Stimulated activated CD4-positive, alpha-beta T cell treated with anti-CD3 and anti-CD28 coated beads, Interleukin-15, amount 100 ng/mL, for 48 hours (primary cell): ENCODE results near the gene ISG15.
"Not testable (repeated sequence)": the region's sequence is repeated elsewhere in the genome, so short reads cannot be mapped to it uniquely, and the experiment has no call there.

Experiments
- DNase-seq, 2 donors: peaks; one replicate each; pipeline ENCODE4 v3.0.0-alpha.2; 2020; ENCODE audit warnings: low read depth in 2 of 2

ISG15 gene

DNA sequence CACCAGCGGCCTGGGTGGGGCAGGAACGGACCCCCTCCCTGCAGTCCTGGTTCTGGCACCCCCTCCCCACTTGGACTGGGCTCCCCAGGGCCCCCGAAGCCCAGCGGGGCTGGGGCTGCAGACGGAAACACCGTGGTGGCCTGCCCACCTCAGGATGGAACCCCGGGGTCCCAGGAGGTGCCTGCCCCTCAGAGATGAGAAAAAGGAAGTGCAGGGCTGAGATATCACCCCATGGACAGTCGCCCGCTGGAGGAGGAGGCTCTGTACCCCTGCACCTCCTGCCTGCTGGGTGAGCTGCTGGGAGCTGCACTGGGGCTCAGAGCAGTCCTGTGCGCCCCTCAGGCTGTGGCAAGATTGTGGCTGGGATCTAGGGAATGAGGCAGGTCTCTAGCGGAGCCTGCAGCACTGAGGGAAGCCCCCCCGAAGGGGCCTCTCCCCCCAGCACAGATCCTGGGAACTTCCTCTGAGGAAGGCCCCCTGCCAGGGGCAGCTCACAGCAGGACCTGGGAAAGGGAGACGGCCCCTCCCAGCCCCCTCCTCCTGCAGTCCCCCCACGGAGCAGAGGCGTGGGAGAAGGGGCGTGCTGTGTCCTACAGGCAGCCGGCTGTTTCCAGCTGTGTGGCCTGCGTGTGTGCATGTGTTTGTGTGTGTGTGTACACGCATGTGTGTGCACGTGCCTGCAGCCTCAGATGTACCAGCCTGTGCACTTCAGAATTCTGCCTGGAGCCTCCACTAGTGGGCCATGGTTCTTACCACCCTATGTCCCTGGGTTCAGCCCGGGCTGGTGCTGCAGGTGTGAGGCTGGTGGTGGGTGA is 13.5 kb downstream of the ISG15 start:
- DNase-seq, result no peak

DNA sequence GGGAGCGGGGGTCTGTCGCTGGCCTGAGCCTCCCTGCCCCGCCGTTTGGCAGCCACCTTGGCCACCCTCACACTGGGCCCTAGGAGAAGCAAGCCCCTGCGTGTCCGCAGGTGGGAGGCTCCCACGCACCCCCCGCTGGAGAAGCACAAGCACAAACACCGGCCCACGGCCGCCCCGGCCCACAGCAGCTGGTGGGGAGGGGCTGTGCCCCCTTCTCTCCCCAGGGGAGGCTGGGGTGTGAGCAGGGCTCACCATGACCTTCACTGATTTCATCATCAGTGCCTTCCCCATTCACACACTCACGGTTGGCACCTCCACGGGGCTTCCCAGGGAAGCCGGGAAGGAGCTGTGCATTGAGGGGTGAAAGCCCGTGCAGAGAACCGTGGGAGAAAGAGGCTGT is 14.5 kb downstream of the ISG15 start:
- no peak for DNase-seq

DNA sequence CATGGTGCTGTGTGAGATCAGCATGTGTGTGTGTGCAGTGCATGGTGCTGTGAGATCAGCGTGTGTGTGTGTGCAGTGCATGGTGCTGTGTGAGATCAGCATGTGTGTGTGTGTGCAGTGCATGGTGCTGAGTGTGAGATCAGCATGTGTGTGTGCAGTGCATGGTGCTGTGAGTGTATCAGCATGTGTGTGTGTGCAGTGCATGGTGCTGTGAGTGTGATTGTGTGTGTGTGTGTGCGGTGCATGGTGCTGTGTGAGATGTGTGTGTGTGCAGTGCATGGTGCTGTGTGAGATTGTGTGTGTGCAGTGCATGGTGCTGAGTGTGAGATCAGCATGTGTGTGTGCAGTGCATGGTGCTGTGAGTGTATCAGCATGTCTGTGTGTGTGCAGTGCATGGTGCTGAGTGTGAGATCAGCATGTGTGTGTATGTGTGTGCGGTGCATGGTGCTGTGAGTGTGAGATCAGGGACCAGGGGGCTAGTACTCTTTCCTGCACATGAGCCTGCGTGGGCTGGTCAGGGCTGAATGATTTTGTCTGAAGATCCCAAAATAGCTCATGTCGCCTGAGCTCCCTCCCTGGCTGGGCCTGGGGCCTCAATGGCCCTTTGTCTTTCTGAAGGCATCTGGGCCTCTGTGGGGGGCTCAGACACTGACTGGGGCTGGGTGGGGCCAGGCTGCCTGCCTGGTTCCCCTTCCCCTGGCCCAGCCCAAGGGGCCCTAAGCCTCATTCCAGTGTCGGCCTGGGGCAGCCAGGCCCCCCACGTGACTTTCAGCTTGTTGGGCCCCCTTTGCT is 17.8 kb downstream of the ISG15 start:
- not testable (repeated sequence) for DNase-seq

DNA sequence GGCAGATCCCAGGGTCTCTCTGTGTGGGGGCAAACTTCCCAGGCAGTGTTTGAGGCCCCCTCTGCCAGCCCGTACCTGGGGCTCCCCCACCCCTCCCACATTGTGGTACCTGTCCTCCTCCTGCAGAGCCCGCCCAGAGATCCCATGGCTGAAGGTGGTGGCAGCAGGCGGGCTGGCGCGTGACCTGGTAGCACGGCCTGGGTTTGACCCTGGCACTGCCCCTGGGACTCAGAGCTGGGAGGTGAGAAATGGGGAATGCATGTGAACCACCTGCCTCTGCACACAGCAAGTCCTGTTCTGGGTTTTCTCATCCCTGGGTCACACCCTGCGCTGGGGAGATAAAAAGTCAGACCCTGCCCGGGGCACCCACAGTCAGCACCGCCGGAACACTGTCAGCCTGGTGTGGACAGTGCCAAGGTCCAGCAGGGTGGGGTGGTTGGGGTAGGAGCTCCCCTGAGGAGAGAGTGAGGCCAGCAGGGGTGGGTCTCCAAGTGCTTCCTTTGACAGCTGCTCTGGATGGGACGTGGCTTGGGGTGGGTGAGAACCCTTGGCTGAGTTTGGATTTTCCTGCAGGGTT is 18.4 kb downstream of the ISG15 start:
- no peak for DNase-seq

DNA sequence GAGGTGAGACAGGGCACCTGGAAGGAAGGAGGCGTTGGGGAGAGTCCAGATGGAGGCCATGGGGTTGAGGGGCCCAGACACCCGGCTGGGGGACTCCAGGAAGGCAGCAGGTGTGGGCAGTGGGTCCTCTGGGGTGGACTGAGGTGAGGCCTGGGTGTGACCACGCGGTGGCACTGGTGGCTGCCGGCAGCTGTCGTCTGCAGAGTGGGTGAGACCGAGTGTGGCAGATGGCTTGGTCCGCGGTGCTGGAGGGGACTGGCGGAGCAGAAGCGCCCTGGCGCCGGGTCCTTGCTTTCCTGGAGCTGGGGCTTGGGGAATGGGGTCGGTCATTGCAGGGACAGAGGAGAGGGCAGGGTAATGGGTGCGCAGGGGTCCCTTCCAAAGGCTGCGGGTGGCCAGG is 19.1 kb downstream of the ISG15 start:
- no peak for DNase-seq

DNA sequence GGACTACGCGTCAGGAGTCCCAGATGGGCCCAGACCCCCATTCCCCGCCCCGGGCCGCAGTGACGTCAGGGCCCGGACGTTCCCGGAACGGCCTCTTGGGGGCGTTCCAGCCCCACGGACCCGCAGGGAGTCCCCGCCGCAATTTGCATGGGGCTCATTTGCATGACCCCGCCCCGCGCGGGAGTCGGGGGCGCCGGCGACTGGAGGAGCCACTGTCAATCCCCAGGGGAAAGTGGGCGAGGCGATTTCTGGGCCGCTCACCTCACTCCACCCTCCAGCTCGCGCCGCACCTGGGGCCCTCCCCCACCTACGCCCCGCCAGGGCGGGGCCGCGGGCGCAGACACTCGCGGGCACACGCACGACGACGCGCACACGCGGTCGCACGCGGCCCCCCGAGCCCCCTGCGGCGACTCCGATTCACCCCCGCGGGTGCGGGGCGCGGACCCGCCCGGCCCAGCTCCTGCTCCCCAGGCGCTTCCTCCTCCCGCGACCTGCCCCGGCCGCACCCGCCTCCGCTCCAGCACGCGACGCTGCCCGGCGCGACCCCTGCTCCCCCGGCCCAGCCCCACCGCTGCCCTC is 19.8 kb downstream of the ISG15 start:
- peak; percentile 87 to 93 for DNase-seq

DNA sequence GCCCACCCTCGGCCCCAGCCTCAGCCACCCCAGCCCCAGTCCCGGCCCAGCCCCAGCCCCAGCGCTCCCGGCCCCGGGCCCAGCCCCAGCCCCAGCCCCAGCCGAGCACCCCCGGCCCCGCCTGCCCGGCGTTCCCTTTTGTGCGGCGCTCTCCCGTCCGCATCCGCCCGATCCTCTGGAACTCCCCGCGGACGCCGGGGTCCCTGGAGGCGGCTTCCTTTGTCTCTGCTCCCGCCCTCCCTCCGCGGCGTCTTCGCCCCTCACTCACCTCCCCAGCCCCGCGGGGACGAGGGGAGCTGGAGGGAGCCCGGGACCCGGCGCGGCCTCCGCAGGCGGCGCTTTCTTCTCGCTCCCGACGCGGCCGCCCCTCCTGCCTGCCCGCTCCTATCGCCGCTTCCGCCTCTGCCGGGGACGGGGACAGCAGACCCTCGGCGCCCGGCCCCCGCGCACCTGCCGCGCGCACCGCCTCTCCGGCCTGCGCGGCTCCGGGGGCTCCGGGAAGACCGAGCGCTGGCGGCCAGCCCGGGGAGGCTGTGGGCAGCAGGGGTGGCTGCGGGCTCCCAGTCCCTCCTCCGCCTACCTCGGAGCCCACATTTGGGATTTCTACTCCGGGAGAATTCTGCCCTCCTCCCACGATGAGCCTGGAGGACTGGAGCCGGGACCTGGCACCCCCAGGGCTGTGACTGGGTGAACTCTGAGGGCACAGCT is 20.6 kb downstream of the ISG15 start:
- no peak for DNase-seq

DNA sequence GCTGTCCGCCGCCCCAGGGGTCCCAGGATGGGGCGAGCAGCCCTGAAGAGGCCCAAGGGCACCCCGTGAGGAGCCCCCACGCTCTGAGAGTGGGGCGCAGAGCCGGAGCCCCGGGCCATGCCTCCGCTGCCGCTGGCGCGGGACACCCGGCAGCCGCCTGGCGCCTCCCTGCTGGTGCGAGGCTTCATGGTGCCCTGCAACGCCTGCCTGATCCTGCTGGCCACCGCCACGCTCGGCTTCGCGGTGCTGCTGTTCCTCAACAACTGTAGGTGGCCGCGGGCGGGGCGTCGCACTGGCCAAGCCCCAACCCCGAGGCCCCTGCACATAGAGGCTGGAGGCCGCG is 21.1 kb downstream of the ISG15 start:
- DNase-seq, result no peak

DNA sequence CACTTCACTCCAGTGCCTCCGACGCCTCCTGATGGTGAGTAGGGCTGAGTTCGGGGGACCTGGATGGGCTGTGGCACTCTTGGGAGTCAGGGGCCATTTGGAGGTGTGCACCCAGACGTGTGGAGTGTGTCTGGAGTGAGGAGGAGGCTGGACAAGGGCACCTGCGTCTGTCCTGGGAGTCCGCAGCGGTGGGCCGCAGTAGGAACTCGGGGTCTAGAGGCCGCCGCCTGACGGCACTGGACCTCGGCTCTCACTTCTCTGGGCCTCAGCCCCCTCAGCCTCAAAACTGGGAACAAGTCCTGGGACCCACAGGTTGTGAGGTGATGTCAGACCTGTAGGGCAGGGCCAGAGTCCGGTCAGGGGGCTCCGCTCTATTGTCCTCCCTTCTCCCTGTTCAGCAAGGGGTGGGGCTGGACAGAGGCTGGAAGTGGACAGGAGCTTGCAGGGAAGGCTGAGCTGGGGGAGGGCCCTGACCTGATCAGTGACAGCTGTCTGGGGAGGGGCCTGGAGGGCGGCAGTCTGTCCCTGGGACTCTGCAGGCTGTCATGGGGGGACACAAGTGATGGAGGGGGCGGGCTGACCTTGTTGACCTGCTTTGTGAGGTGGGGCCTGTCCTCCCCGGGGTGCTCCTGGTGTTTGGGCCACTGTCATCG is 22.1 kb downstream of the ISG15 start:
- no peak for DNase-seq

DNA sequence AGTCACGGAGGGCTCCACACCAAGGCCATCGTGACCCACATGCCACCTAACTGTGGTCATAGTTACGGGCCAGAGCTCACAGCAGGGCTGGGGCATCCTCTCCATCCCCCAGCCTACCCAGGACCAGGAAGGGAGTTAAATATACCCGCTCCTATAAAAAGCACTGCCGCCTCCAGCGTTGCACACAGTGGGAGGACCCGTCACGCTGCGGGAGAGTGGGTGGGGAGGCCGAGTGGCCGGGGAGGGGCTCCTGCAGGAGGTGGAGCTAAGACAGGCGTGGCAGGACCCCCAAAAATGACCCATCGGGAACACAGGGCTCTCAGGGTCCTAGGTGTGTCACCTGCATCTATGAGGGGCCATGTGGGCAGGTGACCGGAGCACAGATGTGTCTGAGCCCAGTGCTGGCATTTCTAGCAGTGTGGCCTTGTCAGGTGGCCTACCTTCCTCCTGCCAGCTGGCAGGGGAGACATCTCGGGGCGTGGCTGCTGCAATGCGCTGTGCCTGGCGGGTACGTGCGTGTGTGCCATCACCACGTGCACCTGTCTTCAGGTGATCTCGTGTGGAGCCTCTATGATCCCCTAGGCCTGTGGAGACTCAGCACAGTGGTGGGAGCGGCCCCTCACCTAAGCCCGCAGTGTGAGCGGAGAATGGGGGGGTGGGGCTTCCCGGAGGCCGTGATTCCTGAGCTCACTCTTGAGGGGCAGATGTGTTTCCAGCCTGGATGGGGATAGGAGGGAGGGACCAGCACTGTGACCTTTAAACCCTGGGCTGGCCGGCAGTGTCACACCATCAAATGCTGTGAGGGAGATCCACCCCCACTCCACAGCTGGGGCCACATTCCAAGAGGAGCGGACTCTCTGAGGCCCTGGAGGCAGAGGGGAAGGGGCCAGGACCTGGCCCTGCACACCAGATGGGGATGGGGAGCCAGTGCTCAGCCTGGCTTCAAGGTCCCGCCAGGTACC is 24.4 kb downstream of the ISG15 start:
- no peak for DNase-seq

DNA sequence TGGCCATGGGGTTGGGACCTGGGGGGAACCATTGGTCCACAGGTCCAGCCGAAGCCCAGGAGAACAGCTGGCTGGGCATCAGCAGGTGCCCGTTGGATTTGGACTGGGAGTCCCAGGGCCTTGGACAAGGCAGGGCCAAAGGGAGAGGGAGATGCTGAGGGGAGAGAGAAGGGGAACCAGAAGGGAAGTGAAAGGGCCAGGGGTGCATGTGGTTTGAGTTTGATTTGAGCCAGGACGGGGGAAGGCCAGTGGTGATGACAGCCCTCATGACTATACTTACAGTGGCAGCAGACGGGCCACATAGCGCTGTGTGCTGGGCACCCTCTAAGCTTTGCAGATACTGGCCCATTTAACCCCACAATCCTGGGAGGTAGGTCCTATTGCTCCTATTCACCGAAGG is 25.4 kb downstream of the ISG15 start:
- DNase-seq, result no peak

DNA sequence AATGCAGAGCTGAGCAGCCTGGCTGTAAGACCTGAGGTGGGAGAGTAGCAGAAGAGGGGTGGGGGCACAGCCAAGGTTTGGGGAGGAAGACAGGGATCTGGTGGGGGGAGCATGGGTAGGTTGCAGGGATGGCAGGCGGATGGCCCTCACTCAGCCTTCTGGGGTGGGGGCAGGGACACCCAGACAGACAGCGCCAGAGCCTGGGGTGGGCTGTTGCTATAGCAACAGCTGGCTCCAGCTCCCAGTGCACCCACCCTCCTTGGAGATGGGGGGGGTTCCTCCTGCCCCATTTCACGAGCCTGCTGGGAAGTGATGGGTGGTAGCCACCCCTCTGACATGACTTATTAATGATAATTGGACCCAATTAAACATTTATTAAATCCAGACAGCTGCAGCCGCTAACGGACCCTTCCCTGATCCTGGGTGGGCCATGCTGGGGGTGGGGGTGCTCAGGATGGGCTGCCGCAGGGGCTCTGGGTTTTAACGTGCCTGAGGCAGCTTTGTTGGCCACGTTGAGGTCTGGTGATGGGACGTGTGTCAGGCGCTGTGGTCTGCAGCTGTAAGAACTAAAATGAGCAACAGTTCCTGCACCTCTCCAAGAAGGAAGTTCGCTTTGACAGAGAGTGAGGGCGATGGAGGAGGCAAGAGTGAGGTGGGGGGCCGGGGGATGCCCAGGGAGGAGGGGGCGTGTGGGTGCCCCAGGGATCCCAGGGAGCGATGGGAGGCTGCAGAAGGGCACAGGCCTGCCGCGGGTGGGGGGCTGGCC is 26.0 kb downstream of the ISG15 start:
- DNase-seq, result no peak

DNA sequence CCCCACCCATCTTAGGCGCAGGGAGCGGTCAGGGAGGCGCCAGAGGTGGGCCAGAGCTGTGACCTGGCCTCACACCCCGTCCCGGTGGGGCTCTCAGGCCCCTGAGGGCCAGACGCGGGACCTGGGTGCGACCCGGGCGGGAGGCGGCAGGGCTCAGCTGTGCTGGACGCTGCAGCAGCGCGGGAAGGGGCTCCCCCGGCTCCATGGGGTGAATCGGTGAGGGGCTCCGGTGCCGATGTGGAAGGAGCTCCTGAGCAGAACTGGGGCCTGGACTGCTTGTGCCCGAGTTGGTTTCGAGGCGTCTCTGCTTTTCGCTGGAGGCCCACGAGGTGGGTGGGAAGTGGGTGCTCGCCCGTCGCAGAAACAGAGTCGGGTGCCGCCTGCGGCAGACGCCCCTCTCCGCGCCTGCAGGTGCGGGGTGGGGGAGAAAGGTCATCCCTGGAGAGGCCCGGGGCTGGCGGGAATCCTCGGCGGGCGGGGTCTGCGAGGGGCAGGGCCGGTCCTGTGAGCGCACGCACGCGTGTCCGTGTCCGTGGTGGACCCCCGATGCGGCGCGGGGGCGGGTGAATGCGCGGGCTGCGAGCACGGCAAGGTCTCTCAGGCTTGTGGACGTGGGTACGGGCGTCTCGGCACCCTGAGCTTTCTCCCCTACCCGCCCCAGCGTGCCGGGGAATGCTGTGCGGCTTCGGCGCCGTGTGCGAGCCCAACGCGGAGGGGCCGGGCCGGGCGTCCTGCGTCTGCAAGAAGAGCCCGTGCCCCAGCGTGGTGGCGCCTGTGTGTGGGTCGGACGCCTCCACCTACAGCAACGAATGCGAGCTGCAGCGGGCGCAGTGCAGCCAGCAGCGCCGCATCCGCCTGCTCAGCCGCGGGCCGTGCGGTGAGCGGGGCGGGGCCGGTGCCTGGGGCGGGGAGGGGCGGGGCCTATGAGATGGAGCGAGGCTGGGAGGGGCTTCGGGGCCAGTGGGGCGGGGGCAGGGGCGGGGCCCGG is 27.0 kb downstream of the ISG15 start:
- DNase-seq, result peak; percentile 59 to 73

DNA sequence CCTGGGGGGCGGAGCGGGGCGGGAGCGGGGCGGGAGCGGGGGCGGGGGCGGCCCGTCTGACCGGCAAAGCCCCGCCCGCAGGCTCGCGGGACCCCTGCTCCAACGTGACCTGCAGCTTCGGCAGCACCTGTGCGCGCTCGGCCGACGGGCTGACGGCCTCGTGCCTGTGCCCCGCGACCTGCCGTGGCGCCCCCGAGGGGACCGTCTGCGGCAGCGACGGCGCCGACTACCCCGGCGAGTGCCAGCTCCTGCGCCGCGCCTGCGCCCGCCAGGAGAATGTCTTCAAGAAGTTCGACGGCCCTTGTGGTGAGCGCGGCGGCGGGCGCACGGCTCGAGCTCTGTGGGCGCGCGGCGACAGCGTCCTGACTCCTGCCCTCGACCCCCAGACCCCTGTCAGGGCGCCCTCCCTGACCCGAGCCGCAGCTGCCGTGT is 27.8 kb downstream of the ISG15 start:
- DNase-seq, result no peak

DNA sequence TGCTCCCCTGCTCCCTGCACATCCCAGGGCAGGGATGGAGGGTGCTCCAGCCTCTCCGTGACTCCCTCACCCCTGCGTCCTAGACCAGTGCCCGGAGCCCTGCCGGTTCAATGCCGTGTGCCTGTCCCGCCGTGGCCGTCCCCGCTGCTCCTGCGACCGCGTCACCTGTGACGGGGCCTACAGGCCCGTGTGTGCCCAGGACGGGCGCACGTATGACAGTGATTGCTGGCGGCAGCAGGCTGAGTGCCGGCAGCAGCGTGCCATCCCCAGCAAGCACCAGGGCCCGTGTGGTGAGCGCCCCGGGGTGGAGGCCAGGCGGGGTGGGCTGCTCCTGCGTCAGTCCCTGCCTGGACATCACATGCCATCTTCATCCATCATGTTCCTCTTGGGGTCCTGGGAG is 28.6 kb downstream of the ISG15 start:
- DNase-seq, result no peak

DNA sequence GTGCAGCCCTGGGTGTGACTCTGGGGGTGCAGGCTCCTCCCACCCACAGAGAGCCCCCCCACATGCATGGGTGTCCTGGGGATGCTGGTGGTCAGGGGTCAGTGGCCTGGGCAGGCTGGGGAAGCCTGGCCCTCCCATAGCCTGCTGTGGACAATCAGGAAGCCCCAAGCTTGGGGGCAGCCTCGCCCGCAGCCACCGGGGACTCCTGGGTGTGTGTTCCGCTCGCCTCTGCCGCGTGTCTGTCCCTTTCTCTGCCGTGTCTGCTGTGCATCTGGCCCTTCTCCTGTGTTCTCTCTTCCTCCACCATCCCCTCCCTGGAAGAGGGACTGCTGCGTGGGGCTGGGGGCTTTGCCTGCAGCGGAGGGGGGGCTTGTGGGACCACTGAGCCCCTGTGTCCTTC is 29.5 kb downstream of the ISG15 start:
- DNase-seq, result no peak

DNA sequence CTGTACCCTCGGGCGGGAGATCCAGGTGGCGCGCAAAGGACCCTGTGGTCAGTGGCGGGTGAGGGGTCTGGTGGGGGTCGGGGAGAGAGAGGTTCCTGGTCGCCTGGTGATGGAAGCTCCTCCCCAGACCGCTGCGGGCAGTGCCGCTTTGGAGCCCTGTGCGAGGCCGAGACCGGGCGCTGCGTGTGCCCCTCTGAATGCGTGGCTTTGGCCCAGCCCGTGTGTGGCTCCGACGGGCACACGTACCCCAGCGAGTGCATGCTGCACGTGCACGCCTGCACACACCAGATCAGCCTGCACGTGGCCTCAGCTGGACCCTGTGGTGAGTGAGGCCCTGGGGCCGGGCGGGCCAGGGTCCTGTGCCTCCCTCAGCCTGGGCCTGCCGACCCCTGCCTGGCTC is 30.1 kb downstream of the ISG15 start:
- no peak for DNase-seq

DNA sequence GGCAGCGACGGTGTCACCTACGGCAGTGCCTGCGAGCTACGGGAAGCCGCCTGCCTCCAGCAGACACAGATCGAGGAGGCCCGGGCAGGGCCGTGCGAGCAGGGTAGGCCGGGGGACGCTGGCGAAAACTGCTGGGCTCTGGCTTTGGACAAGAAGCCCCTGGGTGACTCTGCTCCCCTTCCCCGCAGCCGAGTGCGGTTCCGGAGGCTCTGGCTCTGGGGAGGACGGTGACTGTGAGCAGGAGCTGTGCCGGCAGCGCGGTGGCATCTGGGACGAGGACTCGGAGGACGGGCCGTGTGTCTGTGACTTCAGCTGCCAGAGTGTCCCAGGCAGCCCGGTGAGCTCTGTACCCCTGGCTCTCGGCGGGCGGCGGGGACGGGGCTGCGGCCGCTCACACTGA is 30.6 kb downstream of the ISG15 start:
- DNase-seq, result no peak
